ENCODE measurements around the gene SMIM45.

Gene SMIM45

GRCh38 chr22:41916745-41917358 is 35.1 kb upstream of the SMIM45 start:
- H3K23me2 ChIP-seq (ENCODE audit: insufficient read length, low read depth, low read length, poor library complexity, severe bottlenecking): peaks cover 12% of the 10 kb centered on the region
- no peak overlapping the region for H3K9ac ChIP-seq (ENCODE audit: extremely low read depth, insufficient read length, low read length)
- Mint-ChIP-seq H3K27me3 (ENCODE audit: low read depth) (peaks cover 80% of the 10 kb centered on the region), H3K36me3 (ENCODE audit: insufficient read depth in 1 of 3, low read depth in 3 of 3) (no peaks in the 10 kb centered on the region; a peak in 1 of 7 replicates), H3K4me3 (no peak overlapping the region; a peak in 2 of 5 replicates), H3K9me3 (no peaks in the 10 kb centered on the region; a peak in 1 of 5 replicates), H3K4me1 (peaks cover 7 to 22% of the 10 kb centered on the region in 2 experiments; a peak in 3 of 4 replicates), H3K27ac (no peak overlapping the region)
- H2BK15ac ChIP-seq (ENCODE audit: low read depth, low read length): no peak overlapping the region
- no peaks in the 10 kb centered on the region for H3K9me3 ChIP-seq (ENCODE audit: control insufficient read depth, low read depth, low read length)
- no peak overlapping the region for H3K18ac ChIP-seq (ENCODE audit: insufficient read length, low read depth, low read length)
- no peak overlapping the region for H2BK5ac ChIP-seq (ENCODE audit: insufficient read length, low read length)
- peaks cover 2% of the 10 kb centered on the region for H4K20me1 ChIP-seq (ENCODE audit: control insufficient read depth, insufficient read depth, insufficient read length)
- H3K4me1 ChIP-seq (ENCODE audit: insufficient read depth, low read length): peaks cover 2% of the 10 kb centered on the region; the same call in 1 of the 2 replicates
- DNase-seq: no peak
- TF ChIP-seq, protein P1, sequence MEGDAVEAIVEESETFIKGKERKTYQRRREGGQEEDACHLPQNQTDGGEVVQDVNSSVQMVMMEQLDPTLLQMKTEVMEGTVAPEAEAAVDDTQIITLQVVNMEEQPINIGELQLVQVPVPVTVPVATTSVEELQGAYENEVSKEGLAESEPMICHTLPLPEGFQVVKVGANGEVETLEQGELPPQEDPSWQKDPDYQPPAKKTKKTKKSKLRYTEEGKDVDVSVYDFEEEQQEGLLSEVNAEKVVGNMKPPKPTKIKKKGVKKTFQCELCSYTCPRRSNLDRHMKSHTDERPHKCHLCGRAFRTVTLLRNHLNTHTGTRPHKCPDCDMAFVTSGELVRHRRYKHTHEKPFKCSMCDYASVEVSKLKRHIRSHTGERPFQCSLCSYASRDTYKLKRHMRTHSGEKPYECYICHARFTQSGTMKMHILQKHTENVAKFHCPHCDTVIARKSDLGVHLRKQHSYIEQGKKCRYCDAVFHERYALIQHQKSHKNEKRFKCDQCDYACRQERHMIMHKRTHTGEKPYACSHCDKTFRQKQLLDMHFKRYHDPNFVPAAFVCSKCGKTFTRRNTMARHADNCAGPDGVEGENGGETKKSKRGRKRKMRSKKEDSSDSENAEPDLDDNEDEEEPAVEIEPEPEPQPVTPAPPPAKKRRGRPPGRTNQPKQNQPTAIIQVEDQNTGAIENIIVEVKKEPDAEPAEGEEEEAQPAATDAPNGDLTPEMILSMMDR (conservative IDR thresholded peaks at IDR 0.05): no peak
- H4K8ac ChIP-seq (replicated peaks; ENCODE audit: insufficient read length, low read depth, low read length): no peak overlapping the region
- H4K91ac ChIP-seq (ENCODE audit: insufficient read length, low read depth, low read length): no peak overlapping the region
- H3K79me1 ChIP-seq (ENCODE audit: insufficient read depth, low read depth, low read length, poor library complexity, severe bottlenecking): no peaks in the 10 kb centered on the region
- no peak overlapping the region for H3K27ac ChIP-seq (ENCODE audit: insufficient read length, low read depth, low read length)
- H3K4me2 ChIP-seq (ENCODE audit: insufficient read depth, insufficient read length, low read length): no peak overlapping the region
- no peak overlapping the region for H2BK20ac ChIP-seq (ENCODE audit: low read depth, low read length, poor library complexity, severe bottlenecking)
- no peak overlapping the region for H3T11ph ChIP-seq (ENCODE audit: low read length)
- H2AK5ac ChIP-seq (ENCODE audit: insufficient read length, low read length): no peak overlapping the region
- no peak overlapping the region for H3K14ac ChIP-seq (ENCODE audit: insufficient read depth, low read length)
- no peak overlapping the region for H3K4ac ChIP-seq (ENCODE audit: low read depth, low read length)
- no peak overlapping the region for H2BK12ac ChIP-seq (ENCODE audit: insufficient read length, low read depth, low read length)
- H3K27me3 ChIP-seq (ENCODE audit: insufficient read depth, low read length): peaks cover 47% of the 10 kb centered on the region
- no peak overlapping the region for H2AFZ ChIP-seq (ENCODE audit: low read length)
- no peak overlapping the region for H4K5ac ChIP-seq (ENCODE audit: insufficient read length, low read depth, low read length)
- no peaks in the 10 kb centered on the region for H3K79me2 ChIP-seq (ENCODE audit: insufficient read depth, low read length)
- no peak overlapping the region for H2BK120ac ChIP-seq (ENCODE audit: low read depth, low read length, poor library complexity, severe bottlenecking)
- WGBS (ENCODE audit: extremely low coverage, insufficient read length, low lambda C conversion rate): no CpG with 5 or more reads among the region's 10 CpGs
- no peak overlapping the region for H3K23ac ChIP-seq (ENCODE audit: insufficient read length, low read depth, low read length)
- no peak overlapping the region for H3K56ac ChIP-seq (ENCODE audit: insufficient read length, low read depth, low read length)
